H9 (cell line): ENCODE measurements around the gene P3R3URF. TPM values are rescaled to one million over a fixed set of nuclear protein-coding genes. Genes with fewer than 3 reads are reported as not detected.

ENCODE experiments used
- DNase-seq: peaks from one replicate; pipeline ENCODE4 v3.0.0-alpha.2; 2017
- H2AFZ ChIP-seq: one replicate; pipeline ENCODE4 v1.6.1; 2013; ENCODE audit warnings: mild to moderate bottlenecking, low read length, control low read depth, moderate library complexity
- H2AK5ac ChIP-seq: 2 replicates; pipeline ENCODE4 v1.6.1; 2013; ENCODE audit warnings: low read length, control low read depth, mixed read lengths; ENCODE audit not compliant: insufficient read length
- H2BK120ac ChIP-seq: one replicate; pipeline ENCODE4 v1.6.1; 2013; ENCODE audit warnings: low read depth, mild to moderate bottlenecking, low read length, control low read depth, inconsistent platforms; ENCODE audit not compliant: poor library complexity, severe bottlenecking
- H2BK12ac ChIP-seq: 2 replicates; pipeline ENCODE4 v1.6.1; 2013; ENCODE audit warnings: low read length, control low read depth, mixed read lengths, low read depth; ENCODE audit not compliant: insufficient read length
- H2BK15ac ChIP-seq: 2 replicates; pipeline ENCODE4 v1.6.1; 2013; ENCODE audit warnings: low read depth, low read length, control low read depth
- H2BK20ac ChIP-seq: one replicate; pipeline ENCODE4 v1.6.1; 2013; ENCODE audit warnings: low read depth, mild to moderate bottlenecking, low read length, control low read depth, inconsistent platforms; ENCODE audit not compliant: poor library complexity, severe bottlenecking
- H2BK5ac ChIP-seq: 2 replicates; pipeline ENCODE4 v1.6.1; 2013; ENCODE audit warnings: low read length, control low read depth, mixed read lengths; ENCODE audit not compliant: insufficient read length
- H3K14ac ChIP-seq: 2 replicates; pipeline ENCODE4 v1.6.1; 2013; ENCODE audit warnings: low read length, control low read depth; ENCODE audit not compliant: insufficient read depth
- H3K18ac ChIP-seq: 2 replicates; pipeline ENCODE4 v1.6.1; 2013; ENCODE audit warnings: low read depth, mild to moderate bottlenecking, mixed read lengths, low read length, control low read depth; ENCODE audit not compliant: insufficient read length
- H3K23ac ChIP-seq: 2 replicates; pipeline ENCODE4 v1.6.1; 2013; ENCODE audit warnings: low read length, control low read depth, mixed read lengths, low read depth; ENCODE audit not compliant: insufficient read length
- H3K23me2 ChIP-seq: 2 replicates; pipeline ENCODE4 v1.6.1; 2013; ENCODE audit warnings: low read depth, mild to moderate bottlenecking, mixed read lengths, low read length, control low read depth; ENCODE audit not compliant: insufficient read length, poor library complexity, severe bottlenecking
- H3K27ac ChIP-seq: 2 replicates; pipeline ENCODE4 v1.5.1; 2013; ENCODE audit warnings: low read length, control low read depth, mixed read lengths, low read depth; ENCODE audit not compliant: insufficient read length
- H3K27me3 ChIP-seq: 2 replicates; pipeline ENCODE4 v1.6.1; 2013; ENCODE audit warnings: low read length, control low read depth, inconsistent platforms; ENCODE audit not compliant: insufficient read depth
- H3K4ac ChIP-seq: 2 replicates; pipeline ENCODE4 v1.6.1; 2013; ENCODE audit warnings: low read depth, mild to moderate bottlenecking, control low read depth, inconsistent platforms, low read length, moderate library complexity
- H3K4me1 ChIP-seq: 2 replicates; pipeline ENCODE4 v1.6.1; 2013; ENCODE audit warnings: low read length, control low read depth, inconsistent platforms; ENCODE audit not compliant: insufficient read depth
- H3K4me2 ChIP-seq: 2 replicates; pipeline ENCODE4 v1.6.1; 2013; ENCODE audit warnings: low read length, control low read depth, mixed read lengths; ENCODE audit not compliant: insufficient read length, insufficient read depth
- H3K56ac ChIP-seq: 2 replicates; pipeline ENCODE4 v1.6.1; 2013; ENCODE audit warnings: low read depth, mild to moderate bottlenecking, mixed read lengths, low read length, control low read depth; ENCODE audit not compliant: insufficient read length
- H3K79me1 ChIP-seq: 2 replicates; pipeline ENCODE4 v1.6.1; 2013; ENCODE audit warnings: low read depth, mild to moderate bottlenecking, moderate library complexity, low read length, control low read depth, inconsistent platforms; ENCODE audit not compliant: insufficient read depth, poor library complexity, severe bottlenecking
- H3K79me2 ChIP-seq: 2 replicates; pipeline ENCODE4 v1.6.1; 2013; ENCODE audit warnings: low read length, control low read depth, inconsistent platforms; ENCODE audit not compliant: insufficient read depth
- H3K9ac ChIP-seq: 2 replicates; pipeline ENCODE4 v1.6.1; 2013; ENCODE audit warnings: low read length, control low read depth, mixed read lengths; ENCODE audit not compliant: insufficient read length; ENCODE audit errors: extremely low read depth
- H3K9me3 ChIP-seq: one replicate; pipeline ENCODE4 v1.6.1; 2013; ENCODE audit warnings: low read depth, low read length, inconsistent platforms; ENCODE audit not compliant: control insufficient read depth
- H3T11ph ChIP-seq: one replicate; pipeline ENCODE4 v1.6.1; 2013; ENCODE audit warnings: mild to moderate bottlenecking, low read length, control low read depth, inconsistent platforms
- H4K20me1 ChIP-seq: one replicate; pipeline ENCODE4 v1.6.1; 2013; ENCODE audit not compliant: control insufficient read depth, insufficient read length, insufficient read depth
- H4K5ac ChIP-seq: 2 replicates; pipeline ENCODE4 v1.6.1; 2013; ENCODE audit warnings: low read depth, mild to moderate bottlenecking, mixed read lengths, low read length, control low read depth; ENCODE audit not compliant: insufficient read length
- H4K8ac ChIP-seq: replicated peaks from 2 replicates; pipeline ENCODE4 v1.6.1; 2013; ENCODE audit warnings: low read length, control low read depth, mixed read lengths, low read depth; ENCODE audit not compliant: insufficient read length
- H4K91ac ChIP-seq: 2 replicates; pipeline ENCODE4 v1.6.1; 2013; ENCODE audit warnings: low read depth, mild to moderate bottlenecking, moderate library complexity, mixed read lengths, low read length, control low read depth; ENCODE audit not compliant: insufficient read length
- H3K27ac Mint-ChIP-seq, 3 experiments: 2 replicates in 2 of 3; 3 replicates in 1 of 3; pipeline ENCODE4 v1.8.0; 2020 to 2021; ENCODE audit warnings: mixed read lengths in 3 of 3, mild to moderate bottlenecking in 1 of 3, moderate library complexity in 1 of 3
- H3K27me3 Mint-ChIP-seq: 2 replicates; pipeline ENCODE4 v1.8.0; 2021; ENCODE audit warnings: low read depth, mild to moderate bottlenecking, moderate library complexity, mixed read lengths
- H3K36me3 Mint-ChIP-seq, 3 experiments: 2 replicates in 2 of 3; 3 replicates in 1 of 3; pipeline ENCODE4 v1.8.0; 2020 to 2021; ENCODE audit warnings: low read depth in 3 of 3, mixed read lengths in 3 of 3; ENCODE audit not compliant: insufficient read depth in 1 of 3
- H3K4me1 Mint-ChIP-seq, 2 experiments: 2 replicates each; pipeline ENCODE4 v1.8.0; 2020; ENCODE audit warnings: mixed read lengths in 2 of 2
- H3K4me3 Mint-ChIP-seq, 2 experiments: 2 replicates in 1 of 2; 3 replicates in 1 of 2; pipeline ENCODE4 v1.8.0; 2020 to 2021; ENCODE audit warnings: mild to moderate bottlenecking in 2 of 2, mixed read lengths in 2 of 2, moderate library complexity in 1 of 2
- H3K9me3 Mint-ChIP-seq, 2 experiments: 2 replicates in 1 of 2; 3 replicates in 1 of 2; pipeline ENCODE4 v1.8.0; 2020; ENCODE audit warnings: mild to moderate bottlenecking in 2 of 2, mixed read lengths in 2 of 2, moderate library complexity in 1 of 2
- WGBS: extraction: QIAGEN DNeasy Blood & Tissue Kit; methylation state at CpG from one replicate; pipeline ENCODE4 v1.1.7; 2013; ENCODE audit warnings: missing lambda C conversion rate, low lambda C conversion rate, mixed read lengths; ENCODE audit not compliant: insufficient read length; ENCODE audit errors: extremely low coverage; 5-methylcytosine and 5-hydroxymethylcytosine counted together
- total RNA-seq: library from RNA; stranded (reverse); gene quantifications from 2 replicates; pipeline ENCODE4 v1.2.1, GENCODE V29; 2021
- TF ChIP-seq, protein P1 (sequence below): fragments of 200-600 bp; sonication (generic); conservative IDR thresholded peaks from 3 replicates; pipeline ENCODE4 v1.8.0; 2021; ENCODE audit warnings: antibody characterized with exemption, mild to moderate bottlenecking

The P3R3URF gene
- total RNA-seq, 1 experiment from 2014 or later, result not detected

- Histone ChIP-seq H4K20me1 (no peaks in the 10 kb centered on the region), H3K4me2 (no peak overlapping the region), H3K23ac (no peak overlapping the region), H4K91ac (no peak overlapping the region), H3K23me2 (no peaks in the 10 kb centered on the region), H3K79me1 (no peaks in the 10 kb centered on the region), H3K27me3 (no peaks in the 10 kb centered on the region; the same call in 1 of the 2 replicates), H2BK15ac (no peak overlapping the region), H2AFZ (no peak overlapping the region), H3K9me3 (no peaks in the 10 kb centered on the region), H2BK5ac (no peak overlapping the region), H2BK20ac (no peak overlapping the region), H3K4ac (no peak overlapping the region), H3K14ac (no peak overlapping the region), H3K18ac (no peak overlapping the region), H3T11ph (no peak overlapping the region), H2BK120ac (no peak overlapping the region), H3K79me2 (no peaks in the 10 kb centered on the region), H4K8ac (no peak overlapping the region), H3K27ac (no peak overlapping the region), H4K5ac (no peak overlapping the region), H3K4me1 (peaks cover 12% of the 10 kb centered on the region; the same call in 1 of the 2 replicates), H2AK5ac (no peak overlapping the region), H3K9ac (no peak overlapping the region), H3K56ac (no peak overlapping the region), H2BK12ac (no peak overlapping the region)
- no CpG with 5 or more reads among the region's 4 CpGs for WGBS
- peak overlapping the region in 1 of 3 experiments; percentile 63; a peak in 1 of 7 replicates for H3K27ac Mint-ChIP-seq
- peaks cover 6 to 15% of the 10 kb centered on the region in 2 experiments for H3K4me1 Mint-ChIP-seq
- TF ChIP-seq, protein P1, sequence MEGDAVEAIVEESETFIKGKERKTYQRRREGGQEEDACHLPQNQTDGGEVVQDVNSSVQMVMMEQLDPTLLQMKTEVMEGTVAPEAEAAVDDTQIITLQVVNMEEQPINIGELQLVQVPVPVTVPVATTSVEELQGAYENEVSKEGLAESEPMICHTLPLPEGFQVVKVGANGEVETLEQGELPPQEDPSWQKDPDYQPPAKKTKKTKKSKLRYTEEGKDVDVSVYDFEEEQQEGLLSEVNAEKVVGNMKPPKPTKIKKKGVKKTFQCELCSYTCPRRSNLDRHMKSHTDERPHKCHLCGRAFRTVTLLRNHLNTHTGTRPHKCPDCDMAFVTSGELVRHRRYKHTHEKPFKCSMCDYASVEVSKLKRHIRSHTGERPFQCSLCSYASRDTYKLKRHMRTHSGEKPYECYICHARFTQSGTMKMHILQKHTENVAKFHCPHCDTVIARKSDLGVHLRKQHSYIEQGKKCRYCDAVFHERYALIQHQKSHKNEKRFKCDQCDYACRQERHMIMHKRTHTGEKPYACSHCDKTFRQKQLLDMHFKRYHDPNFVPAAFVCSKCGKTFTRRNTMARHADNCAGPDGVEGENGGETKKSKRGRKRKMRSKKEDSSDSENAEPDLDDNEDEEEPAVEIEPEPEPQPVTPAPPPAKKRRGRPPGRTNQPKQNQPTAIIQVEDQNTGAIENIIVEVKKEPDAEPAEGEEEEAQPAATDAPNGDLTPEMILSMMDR, result no peak
- peaks cover 37% of the 10 kb centered on the region for H3K27me3 Mint-ChIP-seq
- H3K9me3 Mint-ChIP-seq, result no peaks in the 10 kb centered on the region; a peak in 1 of 5 replicates
- H3K36me3 Mint-ChIP-seq, result no peaks in the 10 kb centered on the region; a peak in 1 of 7 replicates
- no peak for DNase-seq
- no peak overlapping the region for H3K4me3 Mint-ChIP-seq
These were observed 4.0 kb downstream of the P3R3URF start for GRCh38 chr1:46172321-46172720.
